ENCODE measurements around the gene SMC6. TPM values are rescaled to one million over a fixed set of nuclear protein-coding genes. Genes with fewer than 3 reads are reported as not detected.

SMC6 gene
- total RNA-seq, 1 donor from 2014 or later = 26.8 TPM

GRCh38 chr2:17628349-17629261 is 125.0 kb downstream of the SMC6 start:
- Mint-ChIP-seq H3K27ac (no peak overlapping the region), H3K9me3 (ENCODE audit: low read depth) (peaks cover 11% of the 10 kb centered on the region), H3K36me3 (ENCODE audit: insufficient read depth) (peaks cover 2% of the 10 kb centered on the region), H3K4me1 (ENCODE audit: low read depth) (peaks cover 6% of the 10 kb centered on the region), H3K27me3 (no peaks in the 10 kb centered on the region), H3K4me3 (ENCODE audit: low read depth) (no peak overlapping the region)
- DNase-seq (ENCODE audit: low spot score, unreplicated experiment) = no peak
- TF ChIP-seq, protein P1, sequence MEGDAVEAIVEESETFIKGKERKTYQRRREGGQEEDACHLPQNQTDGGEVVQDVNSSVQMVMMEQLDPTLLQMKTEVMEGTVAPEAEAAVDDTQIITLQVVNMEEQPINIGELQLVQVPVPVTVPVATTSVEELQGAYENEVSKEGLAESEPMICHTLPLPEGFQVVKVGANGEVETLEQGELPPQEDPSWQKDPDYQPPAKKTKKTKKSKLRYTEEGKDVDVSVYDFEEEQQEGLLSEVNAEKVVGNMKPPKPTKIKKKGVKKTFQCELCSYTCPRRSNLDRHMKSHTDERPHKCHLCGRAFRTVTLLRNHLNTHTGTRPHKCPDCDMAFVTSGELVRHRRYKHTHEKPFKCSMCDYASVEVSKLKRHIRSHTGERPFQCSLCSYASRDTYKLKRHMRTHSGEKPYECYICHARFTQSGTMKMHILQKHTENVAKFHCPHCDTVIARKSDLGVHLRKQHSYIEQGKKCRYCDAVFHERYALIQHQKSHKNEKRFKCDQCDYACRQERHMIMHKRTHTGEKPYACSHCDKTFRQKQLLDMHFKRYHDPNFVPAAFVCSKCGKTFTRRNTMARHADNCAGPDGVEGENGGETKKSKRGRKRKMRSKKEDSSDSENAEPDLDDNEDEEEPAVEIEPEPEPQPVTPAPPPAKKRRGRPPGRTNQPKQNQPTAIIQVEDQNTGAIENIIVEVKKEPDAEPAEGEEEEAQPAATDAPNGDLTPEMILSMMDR (IDR thresholded peaks at IDR 0.05; ENCODE audit: unreplicated experiment) = no peak

DNA sequence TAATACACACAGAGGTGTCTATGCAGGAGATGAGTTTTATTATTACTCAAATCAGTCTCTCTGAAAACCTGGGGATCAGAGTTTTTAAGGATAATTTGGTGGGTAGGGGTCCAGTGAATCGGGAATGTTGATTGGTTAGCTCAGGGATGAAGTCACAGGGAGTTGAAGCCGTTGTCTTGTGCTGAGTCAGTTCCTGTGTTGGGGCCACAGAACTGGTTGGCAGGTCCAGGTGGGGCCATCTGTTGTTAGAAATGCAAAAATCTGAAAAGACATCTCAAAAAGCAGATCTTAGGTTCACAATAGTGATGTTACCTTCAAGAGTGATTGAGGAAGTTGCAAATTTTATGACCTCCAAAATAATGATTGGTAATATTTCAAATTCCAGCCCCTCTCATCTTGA is 126.2 kb downstream of the SMC6 start:
- Mint-ChIP-seq H3K36me3 (ENCODE audit: insufficient read depth) (peaks cover 2% of the 10 kb centered on the region), H3K4me1 (ENCODE audit: low read depth) (peaks cover 6% of the 10 kb centered on the region), H3K9me3 (ENCODE audit: low read depth) (peaks cover 11% of the 10 kb centered on the region), H3K27ac (peak overlapping the region; percentile 26), H3K4me3 (ENCODE audit: low read depth) (no peak overlapping the region), H3K27me3 (no peaks in the 10 kb centered on the region)
- TF ChIP-seq, protein P1 (IDR thresholded peaks at IDR 0.05; ENCODE audit: unreplicated experiment) = no peak
- no peak for DNase-seq (ENCODE audit: low spot score, unreplicated experiment)

GRCh38 chr2:17626986-17627385 is 126.6 kb downstream of the SMC6 start:
- TF ChIP-seq, protein P1 (IDR thresholded peaks at IDR 0.05; ENCODE audit: unreplicated experiment) = no peak
- H3K27ac Mint-ChIP-seq = no peak overlapping the region
- peaks cover 2% of the 10 kb centered on the region for H3K36me3 Mint-ChIP-seq (ENCODE audit: insufficient read depth)
- no peak for DNase-seq (ENCODE audit: low spot score, unreplicated experiment)
- H3K4me1 Mint-ChIP-seq (ENCODE audit: low read depth) = peaks cover 6% of the 10 kb centered on the region
- H3K9me3 Mint-ChIP-seq (ENCODE audit: low read depth) = peaks cover 11% of the 10 kb centered on the region
- no peaks in the 10 kb centered on the region for H3K27me3 Mint-ChIP-seq
- H3K4me3 Mint-ChIP-seq (ENCODE audit: low read depth) = no peak overlapping the region

- no peak for DNase-seq (ENCODE audit: low spot score, unreplicated experiment)
- TF ChIP-seq, protein P1 (IDR thresholded peaks at IDR 0.05; ENCODE audit: unreplicated experiment) = no peak
- Mint-ChIP-seq H3K27me3 (no peaks in the 10 kb centered on the region), H3K36me3 (ENCODE audit: insufficient read depth) (peaks cover 2% of the 10 kb centered on the region), H3K4me1 (ENCODE audit: low read depth) (peaks cover 6% of the 10 kb centered on the region), H3K4me3 (ENCODE audit: low read depth) (no peak overlapping the region), H3K27ac (no peak overlapping the region), H3K9me3 (ENCODE audit: low read depth) (peaks cover 11% of the 10 kb centered on the region)
Measured at GRCh38 chr2:17625446-17625845, 128.2 kb downstream of the SMC6 start.

GRCh38 chr2:17621781-17622180 is 131.8 kb downstream of the SMC6 start:
- H3K27ac Mint-ChIP-seq = no peak overlapping the region
- peaks cover 4% of the 10 kb centered on the region for H3K4me1 Mint-ChIP-seq (ENCODE audit: low read depth)
- peaks cover 3% of the 10 kb centered on the region for H3K9me3 Mint-ChIP-seq (ENCODE audit: low read depth)
- peaks cover 2% of the 10 kb centered on the region for H3K36me3 Mint-ChIP-seq (ENCODE audit: insufficient read depth)
- H3K27me3 Mint-ChIP-seq = no peaks in the 10 kb centered on the region
- no peak for DNase-seq (ENCODE audit: low spot score, unreplicated experiment)
- H3K4me3 Mint-ChIP-seq (ENCODE audit: low read depth) = no peak overlapping the region
- TF ChIP-seq, protein P1 (IDR thresholded peaks at IDR 0.05; ENCODE audit: unreplicated experiment) = no peak

Data from progenitor cell of endocrine pancreas (in vitro differentiated cells).